Astrocyte (in vitro differentiated cells and primary cell): ENCODE measurements around the gene TMUB1. TPM values are rescaled to one million over a fixed set of nuclear protein-coding genes. Genes with fewer than 3 reads are reported as not detected.

Source experiments
- DNase-seq: peaks from one replicate; pipeline ENCODE4 v3.0.0-alpha.2; 2010; ENCODE audit warnings: low read depth
- FAIRE-seq: peaks from 2 replicates; lab custom pipeline; 2011; peaks lifted over from hg19 to GRCh38; lab: Jason Lieb, UNC
- H2AFZ ChIP-seq: 2 replicates; pipeline ENCODE4 v1.6.0; 2012; ENCODE audit warnings: low read depth, low read length, inconsistent platforms
- H3K27ac ChIP-seq: 2 replicates; pipeline ENCODE4 v1.5.1; 2011; ENCODE audit warnings: low read depth, low read length, inconsistent platforms
- H3K27me3 ChIP-seq: 2 replicates; pipeline ENCODE4 v1.6.0; 2011; ENCODE audit warnings: low read length, inconsistent platforms; ENCODE audit not compliant: insufficient read depth
- H3K36me3 ChIP-seq: 2 replicates; pipeline ENCODE4 v1.5.1; 2011; ENCODE audit warnings: low read length, inconsistent platforms; ENCODE audit not compliant: insufficient read depth
- H3K4me1 ChIP-seq: 2 replicates; pipeline ENCODE4 v1.5.1; 2011; ENCODE audit warnings: low read length, inconsistent platforms; ENCODE audit not compliant: insufficient read depth
- H3K4me2 ChIP-seq: 2 replicates; pipeline ENCODE4 v1.6.0; 2012; ENCODE audit warnings: low read length, inconsistent platforms
- H3K4me3 ChIP-seq: 2 replicates; pipeline ENCODE4 v1.5.1; 2011; ENCODE audit warnings: low read depth, mild to moderate bottlenecking, low read length, inconsistent platforms; ENCODE audit not compliant: insufficient read depth
- H3K79me2 ChIP-seq: 2 replicates; pipeline ENCODE4 v1.6.0; 2012; ENCODE audit warnings: mild to moderate bottlenecking, low read length, inconsistent platforms; ENCODE audit not compliant: insufficient read depth
- H3K9ac ChIP-seq: 2 replicates; pipeline ENCODE4 v1.6.0; 2012; ENCODE audit warnings: mild to moderate bottlenecking, low read length, inconsistent platforms
- H3K9me3 ChIP-seq: 2 replicates; pipeline ENCODE4 v1.5.1; 2012; ENCODE audit warnings: low read depth, mild to moderate bottlenecking, low read length, inconsistent platforms; ENCODE audit not compliant: insufficient read depth
- H4K20me1 ChIP-seq: 2 replicates; pipeline ENCODE4 v1.6.0; 2012; ENCODE audit warnings: low read length, inconsistent platforms; ENCODE audit not compliant: insufficient read depth
- H3K27ac Mint-ChIP-seq: one replicate; pipeline ENCODE4 v1.8.0; 2021; ENCODE audit warnings: mild to moderate bottlenecking, mixed read lengths; ENCODE audit not compliant: unreplicated experiment
- H3K27me3 Mint-ChIP-seq: one replicate; pipeline ENCODE4 v1.8.0; 2021; ENCODE audit warnings: low read depth, mixed read lengths; ENCODE audit not compliant: unreplicated experiment
- H3K36me3 Mint-ChIP-seq: one replicate; pipeline ENCODE4 v1.8.0; 2021; ENCODE audit warnings: low read depth, mixed read lengths; ENCODE audit not compliant: unreplicated experiment
- H3K4me1 Mint-ChIP-seq: one replicate; pipeline ENCODE4 v1.8.0; 2021; ENCODE audit warnings: low read depth, mixed read lengths; ENCODE audit not compliant: unreplicated experiment
- H3K4me3 Mint-ChIP-seq: one replicate; pipeline ENCODE4 v1.8.0; 2021; ENCODE audit warnings: mild to moderate bottlenecking, moderate library complexity, mixed read lengths; ENCODE audit not compliant: unreplicated experiment
- H3K9me3 Mint-ChIP-seq: one replicate; pipeline ENCODE4 v1.8.0; 2021; ENCODE audit warnings: mild to moderate bottlenecking, mixed read lengths; ENCODE audit not compliant: unreplicated experiment
- EZH2 ChIP-seq: IDR thresholded peaks from 2 replicates; pipeline ENCODE4 v1.6.1; 2012; ENCODE audit warnings: mild to moderate bottlenecking, low read length, inconsistent platforms; ENCODE audit not compliant: insufficient read depth
- total RNA-seq: library from RNA; stranded (reverse); gene quantifications from 2 replicates; pipeline ENCODE4 v1.2.1, GENCODE V29; 2021
- TF ChIP-seq, protein P1 (sequence below): IDR thresholded peaks from 2 replicates; pipeline ENCODE4 v1.5.1; 2011; ENCODE audit warnings: low read depth, mild to moderate bottlenecking, inconsistent platforms, low read length, moderate library complexity; ENCODE audit not compliant: insufficient read depth

Gene TMUB1
- total RNA-seq, 1 donor from 2014 or later = 42.9 TPM

DNA sequence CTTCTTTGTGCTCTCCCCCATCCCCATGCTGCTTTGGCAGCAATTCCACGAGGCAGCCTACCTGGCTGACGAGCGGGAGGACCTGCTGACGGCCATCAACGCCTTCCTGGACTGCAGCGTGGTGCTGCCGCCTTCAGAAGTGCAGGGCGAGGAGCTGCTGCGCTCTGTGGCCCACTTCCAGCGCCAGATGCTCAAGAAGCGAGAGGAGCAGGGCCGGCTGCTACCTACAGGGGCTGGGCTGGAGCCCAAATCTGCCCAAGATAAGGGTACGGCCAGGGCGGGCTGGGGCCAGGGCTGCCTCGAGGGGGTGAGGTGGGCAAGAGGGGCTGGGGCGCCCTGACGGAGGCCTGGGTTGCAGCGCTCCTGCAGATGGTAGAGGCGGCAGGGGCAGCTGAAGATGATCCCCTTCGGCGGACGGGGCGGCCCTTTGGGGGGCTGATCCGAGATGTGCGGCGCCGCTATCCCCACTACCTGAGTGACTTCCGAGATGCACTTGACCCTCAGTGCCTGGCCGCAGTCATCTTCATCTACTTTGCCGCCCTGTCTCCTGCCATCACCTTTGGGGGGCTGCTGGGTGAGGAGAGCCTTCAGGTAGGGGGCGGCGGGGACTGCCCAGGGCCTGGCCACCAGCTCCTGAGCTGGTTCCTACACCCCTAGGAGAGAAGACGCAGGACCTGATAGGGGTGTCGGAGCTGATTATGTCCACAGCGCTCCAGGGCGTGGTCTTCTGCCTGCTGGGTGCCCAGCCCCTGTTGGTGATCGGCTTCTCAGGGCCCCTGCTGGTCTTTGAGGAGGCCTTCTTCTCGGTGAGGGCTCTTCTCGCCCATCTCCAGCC lies 12.0 kb downstream of the TMUB1 start:
- Mint-ChIP-seq H3K4me1 (peaks cover 7% of the 10 kb centered on the region), H3K9me3 (no peaks in the 10 kb centered on the region), H3K27ac (no peak overlapping the region), H3K36me3 (peaks cover 17% of the 10 kb centered on the region), H3K4me3 (no peak overlapping the region), H3K27me3 (no peaks in the 10 kb centered on the region)
- Histone ChIP-seq H2AFZ (no peak overlapping the region), H3K27ac (no peak overlapping the region), H4K20me1 (peaks cover 45% of the 10 kb centered on the region), H3K9ac (no peak overlapping the region), H3K79me2 (peaks cover 4% of the 10 kb centered on the region), H3K4me2 (no peak overlapping the region), H3K27me3 (no peaks in the 10 kb centered on the region), H3K4me3 (no peak overlapping the region), H3K4me1 (no peaks in the 10 kb centered on the region), H3K36me3 (peaks cover 36% of the 10 kb centered on the region), H3K9me3 (no peaks in the 10 kb centered on the region)
- DNase-seq (no peak), FAIRE-seq (no peak)
- TF ChIP-seq, protein P1, sequence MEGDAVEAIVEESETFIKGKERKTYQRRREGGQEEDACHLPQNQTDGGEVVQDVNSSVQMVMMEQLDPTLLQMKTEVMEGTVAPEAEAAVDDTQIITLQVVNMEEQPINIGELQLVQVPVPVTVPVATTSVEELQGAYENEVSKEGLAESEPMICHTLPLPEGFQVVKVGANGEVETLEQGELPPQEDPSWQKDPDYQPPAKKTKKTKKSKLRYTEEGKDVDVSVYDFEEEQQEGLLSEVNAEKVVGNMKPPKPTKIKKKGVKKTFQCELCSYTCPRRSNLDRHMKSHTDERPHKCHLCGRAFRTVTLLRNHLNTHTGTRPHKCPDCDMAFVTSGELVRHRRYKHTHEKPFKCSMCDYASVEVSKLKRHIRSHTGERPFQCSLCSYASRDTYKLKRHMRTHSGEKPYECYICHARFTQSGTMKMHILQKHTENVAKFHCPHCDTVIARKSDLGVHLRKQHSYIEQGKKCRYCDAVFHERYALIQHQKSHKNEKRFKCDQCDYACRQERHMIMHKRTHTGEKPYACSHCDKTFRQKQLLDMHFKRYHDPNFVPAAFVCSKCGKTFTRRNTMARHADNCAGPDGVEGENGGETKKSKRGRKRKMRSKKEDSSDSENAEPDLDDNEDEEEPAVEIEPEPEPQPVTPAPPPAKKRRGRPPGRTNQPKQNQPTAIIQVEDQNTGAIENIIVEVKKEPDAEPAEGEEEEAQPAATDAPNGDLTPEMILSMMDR = no peak
- TF ChIP-seq EZH2 = no peak

DNA sequence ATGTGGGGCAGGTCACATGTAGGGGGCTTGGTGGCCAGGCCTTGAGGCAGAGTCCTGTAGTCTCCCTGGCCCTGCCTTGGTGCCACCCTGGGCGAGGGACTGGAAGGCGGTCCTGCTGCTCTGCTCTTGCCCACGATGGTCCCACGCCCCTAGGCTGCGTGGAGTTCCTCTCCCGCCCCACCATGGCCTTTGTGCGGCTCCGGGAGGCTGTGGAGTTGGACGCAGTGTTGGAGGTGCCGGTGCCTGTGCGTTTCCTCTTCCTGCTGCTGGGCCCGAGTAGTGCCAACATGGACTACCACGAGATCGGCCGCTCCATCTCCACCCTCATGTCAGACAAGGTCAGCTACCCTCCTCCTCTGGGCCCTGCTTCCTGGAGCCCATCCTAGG lies 12.7 kb downstream of the TMUB1 start:
- Histone ChIP-seq H4K20me1 (peaks cover 45% of the 10 kb centered on the region), H3K36me3 (peaks cover 38% of the 10 kb centered on the region), H3K9ac (no peak overlapping the region), H3K79me2 (peaks cover 7% of the 10 kb centered on the region), H3K27me3 (no peaks in the 10 kb centered on the region), H3K4me1 (no peaks in the 10 kb centered on the region), H3K27ac (no peak overlapping the region), H3K4me2 (no peak overlapping the region), H2AFZ (no peak overlapping the region), H3K9me3 (no peaks in the 10 kb centered on the region), H3K4me3 (no peak overlapping the region)
- H3K4me3 Mint-ChIP-seq = no peak overlapping the region
- TF ChIP-seq EZH2 = no peak
- TF ChIP-seq, protein P1 = no peak
- H3K27ac Mint-ChIP-seq = no peak overlapping the region
- FAIRE-seq (no peak), DNase-seq (no peak)
- H3K9me3 Mint-ChIP-seq = no peaks in the 10 kb centered on the region
- no peaks in the 10 kb centered on the region for H3K27me3 Mint-ChIP-seq
- peaks cover 7% of the 10 kb centered on the region for H3K4me1 Mint-ChIP-seq
- H3K36me3 Mint-ChIP-seq = peaks cover 14% of the 10 kb centered on the region
